Left lung (tissue), 10 donors: ENCODE measurements around the gene SORD. TPM values are rescaled to one million over a fixed set of nuclear protein-coding genes. Genes with fewer than 3 reads are reported as not detected.
"Not testable (repeated sequence)": the region's sequence is repeated elsewhere in the genome, so short reads cannot be mapped to it uniquely, and the experiment has no call there.

Experiments used
- ATAC-seq: fragments of 200-7000 bp; cut with Tn5 transposase; one replicate; pipeline ENCODE4 v1.9.1; 2020; ENCODE audit warnings: moderate library complexity
- DNase-seq, 4 donors: peaks; one replicate each; pipeline ENCODE4 v3.0.0-alpha.2; 2013 to 2020
- H3K27ac ChIP-seq, 2 donors: fragments of 200-600 bp; sonication (generic) in 1 of 2; one replicate each; pipeline versions ENCODE4 v1.5.0 to v1.8.0; 2020 to 2021
- H3K27me3 ChIP-seq, 2 donors: fragments of 200-600 bp; sonication (generic) in 1 of 2; one replicate each; pipeline versions ENCODE4 v1.5.0 to v1.8.0; 2020 to 2021
- H3K36me3 ChIP-seq, 2 donors: fragments of 200-600 bp; sonication (generic) in 1 of 2; one replicate each; pipeline versions ENCODE4 v1.5.0 to v1.8.0; 2020 to 2021
- H3K4me1 ChIP-seq, 2 donors: fragments of 200-600 bp; one replicate each; pipeline ENCODE4 v1.8.0; 2021
- H3K4me3 ChIP-seq, 2 donors: fragments of 200-600 bp; sonication (generic) in 1 of 2; one replicate each; pipeline versions ENCODE4 v1.5.0 to v1.8.0; 2020 to 2021; ENCODE audit warnings: mild to moderate bottlenecking in 1 of 2
- H3K9me3 ChIP-seq, 2 donors: fragments of 200-600 bp; sonication (generic) in 1 of 2; one replicate each; pipeline versions ENCODE4 v1.5.0 to v1.8.0; 2020 to 2021
- intact Hi-C, 2 donors: fragments of 100-400 bp; cut with DNase I; formaldehyde crosslinking; loops; one replicate each; pipeline versions ENCODE4 v1.11.2 to v1.14.2; 2022
- polyA plus RNA-seq, 6 donors: library from polyadenylated mRNA; unstranded; fragments of 120-200 nt; gene quantifications; one replicate each; pipeline ENCODE4 v1.2.1, GENCODE V29; 2013; ENCODE audit not compliant: insufficient read length in 6 of 6
- total RNA-seq, 2 donors: library from RNA; stranded (reverse); fragmentation: NEBNext Ultra II Directional; extraction: Animal tissue kit (Norgen Biotek cat#: 25700); gene quantifications; one replicate each; pipeline ENCODE4 v1.2.1, GENCODE V29; 2021
- TF ChIP-seq, protein P1 (sequence below), 2 donors: fragments of 200-600 bp; sonication (generic) in 1 of 2; IDR thresholded peaks; one replicate each; pipeline versions ENCODE4 v1.5.0 to v1.8.0; 2021; ENCODE audit warnings: antibody characterized with exemption in 2 of 2
- donor health status: DM: no; HTN: yes; CAD: no.
- donor health status: DM: no; HTN: no; CAD: no.

The SORD gene
- total and polyA plus RNA-seq, 8 donors, result 13.8 to 34.9 (median 30.2) TPM

GRCh38 chr15:45064386-45064785, 41.4 kb downstream of the SORD start:
- no peaks in the 10 kb centered on the region for H3K36me3 ChIP-seq
- no peak overlapping the region for H3K4me3 ChIP-seq
- H3K9me3 ChIP-seq, result no peaks in the 10 kb centered on the region
- DNase-seq, result no peak
- no peaks in the 10 kb centered on the region for H3K4me1 ChIP-seq
- intact Hi-C loops, result no loop called here
- H3K27ac ChIP-seq, result no peak overlapping the region
- no peak for ATAC-seq
- TF ChIP-seq, protein P1, sequence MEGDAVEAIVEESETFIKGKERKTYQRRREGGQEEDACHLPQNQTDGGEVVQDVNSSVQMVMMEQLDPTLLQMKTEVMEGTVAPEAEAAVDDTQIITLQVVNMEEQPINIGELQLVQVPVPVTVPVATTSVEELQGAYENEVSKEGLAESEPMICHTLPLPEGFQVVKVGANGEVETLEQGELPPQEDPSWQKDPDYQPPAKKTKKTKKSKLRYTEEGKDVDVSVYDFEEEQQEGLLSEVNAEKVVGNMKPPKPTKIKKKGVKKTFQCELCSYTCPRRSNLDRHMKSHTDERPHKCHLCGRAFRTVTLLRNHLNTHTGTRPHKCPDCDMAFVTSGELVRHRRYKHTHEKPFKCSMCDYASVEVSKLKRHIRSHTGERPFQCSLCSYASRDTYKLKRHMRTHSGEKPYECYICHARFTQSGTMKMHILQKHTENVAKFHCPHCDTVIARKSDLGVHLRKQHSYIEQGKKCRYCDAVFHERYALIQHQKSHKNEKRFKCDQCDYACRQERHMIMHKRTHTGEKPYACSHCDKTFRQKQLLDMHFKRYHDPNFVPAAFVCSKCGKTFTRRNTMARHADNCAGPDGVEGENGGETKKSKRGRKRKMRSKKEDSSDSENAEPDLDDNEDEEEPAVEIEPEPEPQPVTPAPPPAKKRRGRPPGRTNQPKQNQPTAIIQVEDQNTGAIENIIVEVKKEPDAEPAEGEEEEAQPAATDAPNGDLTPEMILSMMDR (IDR thresholded peaks at IDR 0.05), result no peak
- no peaks in the 10 kb centered on the region for H3K27me3 ChIP-seq

DNA sequence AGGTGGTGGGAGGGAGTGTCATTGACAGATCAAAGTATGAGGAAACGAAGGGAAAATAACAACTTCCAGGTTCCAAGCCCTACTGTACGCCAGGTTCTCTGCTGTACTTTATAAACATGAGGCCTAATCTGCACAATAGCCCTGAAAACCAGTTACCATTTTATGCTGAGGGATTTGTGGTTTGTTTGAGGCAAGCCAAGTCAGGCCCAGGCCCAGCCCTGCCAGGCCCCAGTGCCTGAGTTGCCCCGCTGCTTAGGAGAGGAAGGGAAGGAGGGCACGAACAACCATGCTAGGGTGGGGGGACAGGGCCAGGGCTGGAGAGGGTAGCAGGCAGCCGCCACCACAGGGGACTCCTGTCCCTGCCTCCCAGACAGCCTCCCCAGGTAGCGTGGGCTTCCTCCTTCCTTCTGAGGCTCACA, 47.0 kb downstream of the SORD start:
- H3K36me3 ChIP-seq, H3K4me1 ChIP-seq, H3K4me3 ChIP-seq, DNase-seq, H3K27ac ChIP-seq, H3K27me3 ChIP-seq, H3K9me3 ChIP-seq, ATAC-seq, intact Hi-C loops: not testable (repeated sequence)

- ATAC-seq, H3K36me3 ChIP-seq: not testable (repeated sequence)
These were observed 50.6 kb downstream of the SORD start for GRCh38 chr15:45073602-45074001.

GRCh38 chr15:45075440-45076320, 52.7 kb downstream of the SORD start:
- H3K4me1 ChIP-seq, H3K9me3 ChIP-seq, H3K4me3 ChIP-seq, H3K27me3 ChIP-seq, intact Hi-C loops, DNase-seq, ATAC-seq, H3K27ac ChIP-seq, H3K36me3 ChIP-seq: not testable (repeated sequence)

More at GRCh38 chr15:45073602-45074001, 50.6 kb downstream of the SORD start:
- DNase-seq, H3K9me3 ChIP-seq, H3K4me1 ChIP-seq, intact Hi-C loops, H3K4me3 ChIP-seq, H3K27ac ChIP-seq, H3K27me3 ChIP-seq: not testable (repeated sequence)

DNA sequence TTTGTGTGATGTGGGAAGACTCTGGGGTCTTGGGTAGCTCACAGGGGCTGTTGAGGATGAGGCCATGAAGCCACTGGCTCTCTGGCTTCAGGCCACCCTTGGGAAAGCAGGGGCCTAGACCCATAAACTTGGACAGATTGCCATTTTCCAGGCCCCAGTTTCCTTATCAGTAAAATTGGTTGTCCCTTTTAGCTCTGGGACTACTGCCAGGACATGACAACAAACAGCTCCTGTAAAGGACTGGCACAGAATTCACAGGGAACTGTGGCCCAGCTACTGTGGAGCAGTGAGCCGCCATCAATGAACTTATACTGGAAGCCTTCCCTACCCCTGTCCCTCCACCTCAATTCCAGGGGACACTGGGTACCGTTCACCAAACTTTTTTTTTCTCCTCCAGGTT, 54.4 kb downstream of the SORD start:
- H3K4me3 ChIP-seq, H3K4me1 ChIP-seq, H3K9me3 ChIP-seq, H3K27me3 ChIP-seq, H3K36me3 ChIP-seq, intact Hi-C loops, DNase-seq, H3K27ac ChIP-seq, ATAC-seq: not testable (repeated sequence)

- H3K9me3 ChIP-seq, H3K27ac ChIP-seq, H3K36me3 ChIP-seq, ATAC-seq, H3K4me3 ChIP-seq, H3K4me1 ChIP-seq, H3K27me3 ChIP-seq, DNase-seq, intact Hi-C loops: not testable (repeated sequence)
These were observed 56.2 kb downstream of the SORD start for GRCh38 chr15:45079201-45079600.

- intact Hi-C loops, DNase-seq, H3K4me1 ChIP-seq, ATAC-seq, H3K27ac ChIP-seq, H3K27me3 ChIP-seq, H3K9me3 ChIP-seq, H3K36me3 ChIP-seq, H3K4me3 ChIP-seq: not testable (repeated sequence)
These were observed 56.7 kb downstream of the SORD start for GRCh38 chr15:45079628-45080246.

DNA sequence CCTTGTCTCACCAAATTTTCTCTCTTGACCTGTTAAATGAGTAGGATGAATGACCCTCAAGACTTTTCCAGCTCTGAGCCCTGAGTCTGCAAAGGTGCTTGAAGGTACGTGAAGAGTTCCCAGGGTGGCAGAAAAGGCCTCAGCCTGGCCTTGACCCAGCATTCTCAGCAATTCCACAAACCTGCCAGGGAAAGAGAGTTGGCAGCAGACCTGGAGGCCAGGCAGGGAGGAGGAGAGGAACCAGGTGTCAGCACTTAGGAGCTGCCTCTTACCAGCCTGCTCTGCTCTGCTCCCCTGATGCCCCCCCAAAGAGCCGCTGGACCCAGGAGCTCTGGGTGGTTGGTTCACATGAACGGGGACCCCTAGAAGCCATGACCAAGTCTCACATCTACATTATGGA, 57.6 kb downstream of the SORD start:
- H3K4me3 ChIP-seq, H3K27me3 ChIP-seq, H3K9me3 ChIP-seq, H3K36me3 ChIP-seq, H3K4me1 ChIP-seq, intact Hi-C loops, DNase-seq, H3K27ac ChIP-seq: not testable (repeated sequence)
- ATAC-seq, result peak; percentile 89

DNA sequence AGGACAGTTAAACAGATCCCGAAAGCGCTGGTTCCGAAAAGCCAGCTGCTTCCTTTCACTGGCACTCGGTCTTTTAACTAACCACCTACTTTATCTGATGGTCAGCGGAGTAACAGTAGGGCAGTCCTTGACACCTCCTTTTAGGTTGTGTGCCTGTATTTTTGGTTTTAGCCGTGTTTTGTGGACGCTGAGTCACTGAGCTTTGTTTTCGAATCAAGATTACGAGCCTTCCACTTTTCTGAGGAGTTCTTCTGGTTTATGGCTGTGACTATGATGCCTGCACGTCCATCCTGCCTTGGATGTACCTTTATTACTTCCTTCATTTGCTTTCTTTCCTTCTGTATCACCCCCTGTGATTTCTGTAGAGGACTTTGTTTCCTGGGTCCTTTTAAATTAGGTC, 59.4 kb downstream of the SORD start:
- intact Hi-C loops, H3K9me3 ChIP-seq, H3K27ac ChIP-seq, H3K4me3 ChIP-seq, H3K4me1 ChIP-seq, H3K36me3 ChIP-seq, ATAC-seq, DNase-seq: not testable (repeated sequence)
- peaks cover 5 to 12% of the 10 kb centered on the region in 2 donors for H3K27me3 ChIP-seq
